ENCODE results near the gene CLIC5. TPM values are rescaled to one million over a fixed set of nuclear protein-coding genes. Genes with fewer than 3 reads are reported as not detected.

The CLIC5 gene
- total RNA-seq, 3 donors from 2014 or later: 3.4 to 5.4 (median 4.9) TPM

DNA sequence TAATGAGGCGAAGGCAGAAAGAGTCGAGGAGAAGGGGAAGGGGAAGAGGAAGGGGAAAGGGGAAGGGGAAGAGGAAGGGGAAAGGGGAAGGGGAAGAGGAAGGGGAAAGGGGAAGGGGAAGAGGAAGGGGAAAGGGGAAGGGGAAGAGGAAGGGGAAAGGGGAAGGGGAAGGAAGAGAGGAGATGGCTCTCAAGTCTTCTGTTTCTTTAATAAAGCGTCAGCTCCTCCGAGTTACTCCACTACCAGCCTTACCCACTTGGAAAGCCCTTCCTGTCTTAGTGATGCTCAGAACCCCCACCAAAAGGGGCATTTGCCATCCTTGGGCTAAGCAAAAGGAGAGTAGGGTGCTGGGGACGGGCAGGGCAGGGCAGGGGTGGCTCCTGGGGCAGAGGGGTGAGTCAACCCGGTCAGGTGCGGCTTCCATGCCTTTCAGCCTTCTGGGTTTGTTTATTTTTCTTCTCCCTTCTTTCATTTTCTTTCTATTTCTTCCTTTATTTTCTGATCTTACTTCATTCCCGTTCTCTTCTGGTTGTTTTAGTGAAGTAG, 476 bp upstream of the CLIC5 start:
- Histone ChIP-seq H3K27me3 (peaks cover 0 to 3% of the 10 kb centered on the region in 2 donors), H3K4me3 (peak overlapping the region; percentile 47 to 80 (median 61)), H3K4me1 (no peaks in the 10 kb centered on the region), H3K27ac (no peak overlapping the region), H3K36me3 (no peaks in the 10 kb centered on the region), H3K9me3 (no peaks in the 10 kb centered on the region)
- intact Hi-C loops (cut with DNase I; ENCODE audit: low total_unique reads): no loop called here
- no peak for DNase-seq (ENCODE audit: low spot score in 2 of 2)
- TF ChIP-seq POLR2A (IDR thresholded peaks at IDR 0.05) (no peak), POLR2AphosphoS5 (IDR thresholded peaks at IDR 0.05) (no peak)
- TF ChIP-seq, protein P1, sequence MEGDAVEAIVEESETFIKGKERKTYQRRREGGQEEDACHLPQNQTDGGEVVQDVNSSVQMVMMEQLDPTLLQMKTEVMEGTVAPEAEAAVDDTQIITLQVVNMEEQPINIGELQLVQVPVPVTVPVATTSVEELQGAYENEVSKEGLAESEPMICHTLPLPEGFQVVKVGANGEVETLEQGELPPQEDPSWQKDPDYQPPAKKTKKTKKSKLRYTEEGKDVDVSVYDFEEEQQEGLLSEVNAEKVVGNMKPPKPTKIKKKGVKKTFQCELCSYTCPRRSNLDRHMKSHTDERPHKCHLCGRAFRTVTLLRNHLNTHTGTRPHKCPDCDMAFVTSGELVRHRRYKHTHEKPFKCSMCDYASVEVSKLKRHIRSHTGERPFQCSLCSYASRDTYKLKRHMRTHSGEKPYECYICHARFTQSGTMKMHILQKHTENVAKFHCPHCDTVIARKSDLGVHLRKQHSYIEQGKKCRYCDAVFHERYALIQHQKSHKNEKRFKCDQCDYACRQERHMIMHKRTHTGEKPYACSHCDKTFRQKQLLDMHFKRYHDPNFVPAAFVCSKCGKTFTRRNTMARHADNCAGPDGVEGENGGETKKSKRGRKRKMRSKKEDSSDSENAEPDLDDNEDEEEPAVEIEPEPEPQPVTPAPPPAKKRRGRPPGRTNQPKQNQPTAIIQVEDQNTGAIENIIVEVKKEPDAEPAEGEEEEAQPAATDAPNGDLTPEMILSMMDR (IDR thresholded peaks at IDR 0.05): no peak

DNA sequence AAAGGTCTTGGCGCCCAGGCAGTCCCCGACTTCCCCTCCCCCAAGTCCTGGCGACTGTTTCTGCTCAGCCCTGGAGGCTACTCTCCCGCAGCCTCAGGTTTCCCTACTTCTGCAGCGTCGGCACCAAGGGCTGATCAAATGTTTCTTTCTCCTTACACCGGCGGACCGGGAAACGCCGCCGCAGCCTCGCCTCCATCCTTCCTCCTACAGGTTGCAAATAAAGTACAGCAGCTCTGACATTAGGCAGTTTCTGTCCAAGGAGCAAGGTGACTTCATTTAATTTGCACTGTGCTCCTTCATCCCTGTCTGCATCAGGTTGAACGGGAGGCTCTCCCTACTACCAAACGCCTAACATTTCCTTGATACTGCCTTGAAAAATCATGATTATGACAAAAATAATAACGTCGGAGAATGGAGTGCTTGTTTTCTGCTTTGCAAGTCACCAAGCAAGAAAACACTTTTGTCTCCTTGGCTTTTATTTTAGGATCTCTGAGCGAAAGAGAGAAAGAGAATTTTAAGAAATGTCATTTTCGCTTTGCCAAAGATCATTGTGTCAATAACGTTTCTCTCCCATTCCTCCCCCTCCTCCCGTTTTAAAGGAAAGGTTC, 1.0 kb downstream of the CLIC5 start:
- no peaks in the 10 kb centered on the region for H3K9me3 ChIP-seq
- intact Hi-C loops (cut with DNase I; ENCODE audit: low total_unique reads): no loop called here
- peaks cover 0 to 3% of the 10 kb centered on the region in 2 donors for H3K27me3 ChIP-seq
- no peaks in the 10 kb centered on the region for H3K4me1 ChIP-seq
- H3K27ac ChIP-seq: peak overlapping the region in 1 of 2 donors; percentile 48
- H3K4me3 ChIP-seq: peak overlapping the region; percentile 47 to 80 (median 61)
- H3K36me3 ChIP-seq: no peaks in the 10 kb centered on the region
- TF ChIP-seq, protein P1 (IDR thresholded peaks at IDR 0.05): no peak
- no peak for TF ChIP-seq POLR2A (IDR thresholded peaks at IDR 0.05)
- no peak for TF ChIP-seq POLR2AphosphoS5 (IDR thresholded peaks at IDR 0.05)
- DNase-seq (ENCODE audit: low spot score in 2 of 2): no peak

DNA sequence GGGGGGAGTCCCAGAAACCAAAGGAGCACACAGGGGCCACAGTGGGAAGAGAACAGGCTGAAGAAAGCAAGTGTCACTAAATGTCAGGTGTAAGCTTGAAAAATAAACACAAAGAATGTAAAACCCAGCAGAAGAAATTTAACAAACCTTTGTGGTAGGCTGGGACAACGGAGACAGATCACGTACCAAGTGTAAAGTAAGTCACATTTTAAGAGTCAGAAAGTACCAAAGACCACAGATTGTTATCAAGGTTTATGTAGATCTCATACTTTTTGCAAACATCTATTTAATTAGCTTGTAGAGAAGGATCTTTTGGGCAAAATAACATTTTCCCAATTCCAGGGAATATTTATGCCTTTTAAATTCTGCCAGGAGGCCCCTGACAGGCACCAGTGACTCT, 1.6 kb downstream of the CLIC5 start:
- Histone ChIP-seq H3K36me3 (no peaks in the 10 kb centered on the region), H3K4me1 (no peaks in the 10 kb centered on the region), H3K27ac (peak overlapping the region in 1 of 2 donors; percentile 14), H3K9me3 (no peaks in the 10 kb centered on the region), H3K27me3 (peaks cover 0 to 3% of the 10 kb centered on the region in 2 donors), H3K4me3 (peak overlapping the region; percentile 47 to 80 (median 61))
- TF ChIP-seq POLR2A (IDR thresholded peaks at IDR 0.05) (no peak), POLR2AphosphoS5 (IDR thresholded peaks at IDR 0.05) (no peak)
- TF ChIP-seq, protein P1 (IDR thresholded peaks at IDR 0.05): no peak
- no peak for DNase-seq (ENCODE audit: low spot score in 2 of 2)
- intact Hi-C loops (cut with DNase I; ENCODE audit: low total_unique reads): no loop called here

DNA sequence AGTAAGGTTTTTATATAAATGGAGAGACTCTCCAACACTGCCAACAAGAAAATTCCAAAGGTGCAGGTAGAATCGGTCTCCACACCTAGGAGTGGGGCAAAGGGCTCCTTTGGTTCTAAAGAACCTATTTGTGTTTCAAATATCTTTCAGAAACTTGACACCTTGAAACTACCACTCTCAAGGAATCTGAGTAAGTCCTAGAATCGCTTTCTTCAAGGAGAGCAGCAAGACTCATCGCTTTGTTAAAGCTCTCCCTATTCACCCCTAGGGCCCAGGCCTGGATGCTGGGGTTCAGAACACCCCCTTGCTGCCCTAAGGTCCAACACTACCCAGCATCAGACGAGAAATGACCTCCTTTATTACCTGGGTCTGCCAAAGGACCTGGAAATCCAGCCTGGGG, 2.0 kb downstream of the CLIC5 start:
- Histone ChIP-seq H3K27me3 (peaks cover 0 to 3% of the 10 kb centered on the region in 2 donors), H3K9me3 (no peaks in the 10 kb centered on the region), H3K36me3 (no peaks in the 10 kb centered on the region), H3K27ac (no peak overlapping the region), H3K4me1 (no peaks in the 10 kb centered on the region), H3K4me3 (no peak overlapping the region)
- TF ChIP-seq POLR2AphosphoS5 (IDR thresholded peaks at IDR 0.05) (no peak), POLR2A (IDR thresholded peaks at IDR 0.05) (no peak)
- TF ChIP-seq, protein P1 (IDR thresholded peaks at IDR 0.05): no peak
- intact Hi-C loops (cut with DNase I; ENCODE audit: low total_unique reads): no loop called here
- DNase-seq (ENCODE audit: low spot score in 2 of 2): no peak

DNA sequence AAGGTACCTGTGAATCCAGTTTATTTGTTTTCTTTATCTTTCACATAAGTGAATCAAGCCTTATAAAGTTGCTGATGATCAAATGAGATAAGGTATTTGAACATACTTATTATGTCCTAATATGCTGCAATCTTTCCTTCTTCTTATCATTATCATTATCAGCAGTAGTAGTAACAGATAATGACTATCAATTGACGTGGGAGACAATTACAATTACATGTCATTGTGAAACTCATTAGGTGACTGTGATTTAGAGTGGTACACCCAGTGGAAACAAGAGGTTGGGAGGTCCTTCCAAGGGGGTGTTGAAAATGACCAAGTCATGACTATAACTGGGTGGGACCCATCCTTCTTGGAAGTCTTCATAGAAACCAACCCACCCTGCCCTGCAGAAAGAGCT, 2.8 kb downstream of the CLIC5 start:
- TF ChIP-seq, protein P1 (IDR thresholded peaks at IDR 0.05): no peak
- TF ChIP-seq POLR2A (IDR thresholded peaks at IDR 0.05) (no peak), POLR2AphosphoS5 (IDR thresholded peaks at IDR 0.05) (no peak)
- Histone ChIP-seq H3K4me3 (no peak overlapping the region), H3K27ac (no peak overlapping the region)

More for the DNA sequence above, 2.8 kb downstream of the CLIC5 start:
- Histone ChIP-seq H3K9me3 (no peaks in the 10 kb centered on the region), H3K27me3 (peaks cover 0 to 3% of the 10 kb centered on the region in 2 donors), H3K4me1 (no peaks in the 10 kb centered on the region), H3K36me3 (no peaks in the 10 kb centered on the region)
- intact Hi-C loops (cut with DNase I; ENCODE audit: low total_unique reads): no loop called here
- no peak for DNase-seq (ENCODE audit: low spot score in 2 of 2)
